ENCODE results near the gene CIRBP. TPM values are rescaled to one million over a fixed set of nuclear protein-coding genes. Genes with fewer than 3 reads are reported as not detected.

Gene CIRBP
- total RNA-seq, 2 experiments from 2014 or later, result 161 to 180 TPM

GRCh38 chr19:1261798-1262622 is 7.1 kb upstream of the CIRBP start:
- Mint-ChIP-seq H3K9me3 (no peaks in the 10 kb centered on the region), H3K27ac (peak overlapping the region; percentile 93), H3K4me1 (ENCODE audit: low read depth) (peaks cover 55% of the 10 kb centered on the region), H3K36me3 (ENCODE audit: low read depth) (peaks cover 26% of the 10 kb centered on the region), H3K4me3 (peak overlapping the region; percentile 98), H3K27me3 (no peaks in the 10 kb centered on the region)
- peak; percentile 7 for TF ChIP-seq CTCF (IDR thresholded peaks at IDR 0.05)
- ATAC-seq (no peak), DNase-seq (peak; percentile 55)
- intact Hi-C loops (cut with micrococcal nuclease), result no loop called here
- ChIA-PET POLR2A (interaction anchor here (0.7 to 2.6 kb wide), 11 partner anchors 9 to 176 kb away, joined by 3 to 9 read pairs (median 4); partner anchors contain the start of gene FAM174C), CTCF (interaction anchor here (0.9 to 16.1 kb wide), 2 partner anchors 13 to 18 kb away, joined by 4 to 449 read pairs; partner anchors contain the start of gene ATP5F1D)

GRCh38 chr19:1262623-1263123 is 6.5 kb upstream of the CIRBP start:
- intact Hi-C loops (cut with micrococcal nuclease), result no loop called here
- Mint-ChIP-seq H3K27me3 (no peaks in the 10 kb centered on the region), H3K4me1 (ENCODE audit: low read depth) (peaks cover 57% of the 10 kb centered on the region), H3K4me3 (peak overlapping the region; percentile 98), H3K27ac (peak overlapping the region; percentile 73), H3K36me3 (ENCODE audit: low read depth) (peaks cover 22% of the 10 kb centered on the region), H3K9me3 (no peaks in the 10 kb centered on the region)
- TF ChIP-seq CTCF (IDR thresholded peaks at IDR 0.05), result no peak
- ChIA-PET POLR2A (interaction anchor here (1.1 to 2.6 kb wide), 9 partner anchors 11 to 176 kb away, joined by 3 to 9 read pairs (median 4); partner anchors contain the start of gene FAM174C), CTCF (interaction anchor here (0.9 to 16.1 kb wide), 3 partner anchors 10 to 19 kb away, joined by 4 to 449 read pairs (median 4); partner anchors contain the start of gene ATP5F1D)
- no peak for DNase-seq
- no peak for ATAC-seq

- H3K4me1 Mint-ChIP-seq (ENCODE audit: low read depth), result peaks cover 57% of the 10 kb centered on the region
Measured at GRCh38 chr19:1263188-1263587, 5.9 kb upstream of the CIRBP start.

GRCh38 chr19:1264801-1265614 is 4.1 kb upstream of the CIRBP start:
- H3K27ac Mint-ChIP-seq, result peak overlapping the region; percentile 39
- ATAC-seq, result no peak

More at GRCh38 chr19:1263188-1263587, 5.9 kb upstream of the CIRBP start:
- intact Hi-C loops (cut with micrococcal nuclease), result no loop called here
- H3K4me3 Mint-ChIP-seq, result peak overlapping the region; percentile 98
- no peak for ATAC-seq
- H3K36me3 Mint-ChIP-seq (ENCODE audit: low read depth), result peaks cover 19% of the 10 kb centered on the region
- DNase-seq, result no peak
- H3K9me3 Mint-ChIP-seq, result no peaks in the 10 kb centered on the region
- ChIA-PET POLR2A (interaction anchor here (1.1 to 2.5 kb wide), 4 partner anchors 10 to 21 kb away, joined by 3 to 8 read pairs (median 4); partner anchors contain the start of gene FAM174C), CTCF (interaction anchor here (1.1 to 16.1 kb wide), 2 partner anchors 10 to 19 kb away, joined by 4 to 449 read pairs; partner anchors contain the start of gene ATP5F1D)
- peak overlapping the region; percentile 73 for H3K27ac Mint-ChIP-seq
- TF ChIP-seq CTCF (IDR thresholded peaks at IDR 0.05), result no peak
- no peaks in the 10 kb centered on the region for H3K27me3 Mint-ChIP-seq

More at GRCh38 chr19:1264801-1265614, 4.1 kb upstream of the CIRBP start:
- Mint-ChIP-seq H3K4me1 (ENCODE audit: low read depth) (peaks cover 51% of the 10 kb centered on the region), H3K36me3 (ENCODE audit: low read depth) (peaks cover 16% of the 10 kb centered on the region), H3K4me3 (no peak overlapping the region), H3K27me3 (no peaks in the 10 kb centered on the region), H3K9me3 (no peaks in the 10 kb centered on the region)
- CTCF ChIA-PET, result interaction anchor here (16.1 kb wide), 1 partner anchor 21 kb away, joined by 449 read pairs; the partner anchor contains the start of gene ATP5F1D
- POLR2A ChIA-PET, result interaction anchor here (1.4 to 6.1 kb wide), 2 partner anchors 18 to 21 kb away, joined by 4 to 88 read pairs; no protein-coding TSS in a partner anchor
- intact Hi-C loops (cut with micrococcal nuclease), result no loop called here
- DNase-seq, result no peak
- TF ChIP-seq CTCF (IDR thresholded peaks at IDR 0.05), result no peak
